H1 (cell line): ENCODE results near the gene CCNL2. TPM values are rescaled to one million over a fixed set of nuclear protein-coding genes. Genes with fewer than 3 reads are reported as not detected.
A peak's percentile ranks its signal among the peaks of the same experiment; 100 is the strongest.

Source experiments
- CTCF ChIA-PET: fragments of 300-600 bp; sonication (Branson Sonifier 250); formaldehyde crosslinking; loops from one replicate; lab custom pipeline; 2021; ENCODE audit not compliant: partially characterized antibody; lab: Charles Lee
- POLR2A ChIA-PET: fragments of 300-600 bp; sonication (Branson Sonifier 250); formaldehyde crosslinking; loops from one replicate; lab custom pipeline; 2021; ENCODE audit warnings: inconsistent platforms; ENCODE audit not compliant: partially characterized antibody; lab: Charles Lee
- DNase-seq, 2 experiments: peaks; one replicate each; pipeline versions ENCODE4 v3.0.0 to v3.0.0-alpha.2; 2010 to 2022; ENCODE audit warnings: low spot score in 2 of 2, low read depth in 1 of 2, mixed read lengths in 1 of 2
- FAIRE-seq: peaks from 2 replicates; lab custom pipeline; 2011; peaks lifted over from hg19 to GRCh38; lab: Jason Lieb, UNC
- H2AFZ ChIP-seq: 2 replicates; pipeline ENCODE4 v1.8.1; 2012; ENCODE audit warnings: low read length, inconsistent platforms
- H2AK5ac ChIP-seq: 2 replicates; pipeline ENCODE4 v1.6.1; 2013; ENCODE audit warnings: low read depth, low read length
- H2BK120ac ChIP-seq: replicated peaks from 2 replicates; pipeline ENCODE3; 2013; ENCODE audit warnings: low read depth, low read length, inconsistent platforms
- H2BK12ac ChIP-seq: 2 replicates; pipeline ENCODE4 v1.6.1; 2013; ENCODE audit warnings: low read depth, low read length
- H2BK15ac ChIP-seq: 2 replicates; pipeline ENCODE4 v1.6.1; 2013; ENCODE audit warnings: low read length
- H2BK20ac ChIP-seq: 2 replicates; pipeline ENCODE4 v1.6.1; 2013; ENCODE audit warnings: low read length
- H2BK5ac ChIP-seq: 2 replicates; pipeline ENCODE4 v1.6.1; 2013; ENCODE audit warnings: low read depth, low read length
- H3K14ac ChIP-seq: 2 replicates; pipeline ENCODE4 v1.6.1; 2013; ENCODE audit warnings: inconsistent platforms; ENCODE audit not compliant: insufficient read length
- H3K18ac ChIP-seq: 2 replicates; pipeline ENCODE4 v1.6.1; 2013; ENCODE audit warnings: low read length; ENCODE audit errors: extremely low read depth
- H3K23ac ChIP-seq: 2 replicates; pipeline ENCODE4 v1.6.1; 2013; ENCODE audit warnings: inconsistent platforms; ENCODE audit not compliant: insufficient read length
- H3K23me2 ChIP-seq: 2 replicates; pipeline ENCODE4 v1.6.1; 2013; ENCODE audit warnings: low read depth, low read length
- H3K27ac ChIP-seq: 2 replicates; pipeline ENCODE4 v1.6.1; 2011; ENCODE audit warnings: low read depth, low read length, inconsistent platforms
- H3K27me3 ChIP-seq, 4 experiments: replicated peaks in 1 of 4; 1 replicate in 1 of 4; 2 replicates in 3 of 4; pipeline versions ENCODE4 v1.6.1 to v1.8.1; 2011 to 2013; ENCODE audit warnings: low read length in 3 of 4, mild to moderate bottlenecking in 3 of 4, inconsistent platforms in 2 of 4, mixed read lengths in 2 of 4, moderate library complexity in 1 of 4; ENCODE audit not compliant: control insufficient read depth in 3 of 4, insufficient read depth in 3 of 4; ENCODE audit errors: extremely low read depth in 1 of 4
- H3K36me3 ChIP-seq, 4 experiments: 2 replicates each; pipeline versions ENCODE4 v1.6.1 to v1.8.1; 2011 to 2013; ENCODE audit warnings: mild to moderate bottlenecking in 4 of 4, low read length in 3 of 4, moderate library complexity in 2 of 4, control low read depth in 1 of 4, inconsistent platforms in 1 of 4; ENCODE audit not compliant: insufficient read depth in 4 of 4, control insufficient read depth in 2 of 4
- H3K4ac ChIP-seq: replicated peaks from 2 replicates; pipeline ENCODE3; 2013; ENCODE audit warnings: low read length, low read depth, mixed read lengths, inconsistent platforms; ENCODE audit not compliant: insufficient read length
- H3K4me1 ChIP-seq, 4 experiments: replicated peaks in 1 of 4; 1 replicate in 1 of 4; 2 replicates in 3 of 4; pipeline versions ENCODE4 v1.6.1 to v1.8.1; 2011 to 2013; ENCODE audit warnings: low read length in 3 of 4, inconsistent platforms in 2 of 4, mixed read lengths in 1 of 4; ENCODE audit not compliant: insufficient read depth in 4 of 4, control insufficient read depth in 3 of 4
- H3K4me2 ChIP-seq, 2 experiments: 2 replicates each; pipeline versions ENCODE4 v1.6.1 to v1.8.1; 2011 to 2013; ENCODE audit warnings: low read depth in 2 of 2, low read length in 2 of 2, control low read depth in 1 of 2, inconsistent platforms in 1 of 2, mild to moderate bottlenecking in 1 of 2; ENCODE audit not compliant: insufficient read depth in 1 of 2
- H3K4me3 ChIP-seq, 4 experiments: fragments of 200-600, 300-600 bp in 1 of 4; sonication (generic), shearing (Covaris generic), sonication (Bioruptor Twin) in 1 of 4; 2 replicates each; pipeline versions ENCODE4 v1.5.1 to v1.8.1; 2011 to 2016; ENCODE audit warnings: low read length in 4 of 4, low read depth in 3 of 4, control low read depth in 2 of 4, inconsistent platforms in 2 of 4, mild to moderate bottlenecking in 2 of 4, mixed read lengths in 1 of 4, moderate library complexity in 1 of 4; ENCODE audit not compliant: insufficient read depth in 2 of 4; ENCODE audit errors: extremely low read depth in 1 of 4
- H3K56ac ChIP-seq: replicated peaks from 2 replicates; pipeline ENCODE3; 2013; ENCODE audit warnings: low read depth, mild to moderate bottlenecking, mixed read lengths, low read length, inconsistent platforms; ENCODE audit not compliant: insufficient read length
- H3K79me1 ChIP-seq: 2 replicates; pipeline ENCODE4 v1.6.1; 2013; ENCODE audit warnings: low read depth, low read length, control low read depth
- H3K79me2 ChIP-seq, 2 experiments: 2 replicates each; pipeline versions ENCODE4 v1.6.1 to v1.8.1; 2012 to 2013; ENCODE audit warnings: low read length in 2 of 2, mild to moderate bottlenecking in 2 of 2, inconsistent platforms in 1 of 2; ENCODE audit not compliant: insufficient read depth in 2 of 2, control insufficient read depth in 1 of 2
- H3K9ac ChIP-seq, 4 experiments: replicated peaks in 1 of 4; 1 replicate in 1 of 4; 2 replicates in 3 of 4; pipeline versions ENCODE4 v1.6.1 to v1.8.1; 2011 to 2013; ENCODE audit warnings: low read depth in 3 of 4, low read length in 3 of 4, control low read depth in 2 of 4, mild to moderate bottlenecking in 2 of 4, moderate library complexity in 2 of 4, inconsistent platforms in 1 of 4; ENCODE audit errors: extremely low read depth in 1 of 4
- H3K9me3 ChIP-seq, 2 experiments: 2 replicates each; pipeline versions ENCODE4 v1.6.1 to v1.8.1; 2012 to 2013; ENCODE audit warnings: mild to moderate bottlenecking in 2 of 2, moderate library complexity in 2 of 2, control low read depth in 1 of 2, inconsistent platforms in 1 of 2, low read depth in 1 of 2, low read length in 1 of 2, mixed read lengths in 1 of 2; ENCODE audit not compliant: insufficient read depth in 2 of 2
- H4K20me1 ChIP-seq, 2 experiments: replicated peaks in 1 of 2; 2 replicates each; pipeline versions ENCODE3 to v1.8.1; 2011 to 2013; ENCODE audit warnings: inconsistent platforms in 2 of 2, low read length in 2 of 2, mild to moderate bottlenecking in 1 of 2; ENCODE audit not compliant: insufficient read depth in 2 of 2, control insufficient read depth in 1 of 2
- H4K5ac ChIP-seq: 2 replicates; pipeline ENCODE4 v1.6.1; 2013; ENCODE audit warnings: low read length, low read depth, mixed read lengths, inconsistent platforms; ENCODE audit not compliant: insufficient read length
- H4K8ac ChIP-seq: 2 replicates; pipeline ENCODE4 v1.8.0; 2013; ENCODE audit warnings: mild to moderate bottlenecking, moderate library complexity, low read length, inconsistent platforms; ENCODE audit not compliant: insufficient read depth; ENCODE audit errors: extremely low read depth
- H4K91ac ChIP-seq: replicated peaks from 2 replicates; pipeline ENCODE3; 2013; ENCODE audit warnings: low read length, mixed read lengths, inconsistent platforms; ENCODE audit not compliant: insufficient read length
- BRCA1 ChIP-seq: IDR thresholded peaks from 2 replicates; pipeline ENCODE4 v1.6.1; 2012; ENCODE audit warnings: low read depth, low read length, improper control_type of control experiment
- CHD2 ChIP-seq: IDR thresholded peaks from 2 replicates; pipeline ENCODE4 v1.6.1; 2012; ENCODE audit warnings: low read length, improper control_type of control experiment
- CREB1 ChIP-seq: IDR thresholded peaks from 2 replicates; pipeline ENCODE4 v1.6.1; 2012; ENCODE audit warnings: inconsistent platforms
- GABPA ChIP-seq: IDR thresholded peaks from 2 replicates; pipeline ENCODE4 v1.6.1; 2011; ENCODE audit warnings: mild to moderate bottlenecking, low read length, moderate library complexity, borderline replicate concordance; ENCODE audit not compliant: insufficient read depth
- MAFK ChIP-seq: IDR thresholded peaks from 2 replicates; pipeline ENCODE4 v1.6.1; 2012; ENCODE audit warnings: low read depth, mild to moderate bottlenecking, improper control_type of control experiment, low read length
- NRF1 ChIP-seq: IDR thresholded peaks from 2 replicates; pipeline ENCODE4 v1.6.1; 2011; ENCODE audit warnings: mild to moderate bottlenecking, low read depth, low read length, improper control_type of control experiment
- RNF2 ChIP-seq: fragments of 200-900, 300-1000 bp; sonication (generic); IDR thresholded peaks from 2 replicates; pipeline ENCODE4 v1.7.1; 2016; ENCODE audit warnings: borderline replicate concordance, low read depth, mild to moderate bottlenecking, antibody characterized with exemption, low read length; ENCODE audit not compliant: poor library complexity, severe bottlenecking; ENCODE audit errors: missing control alignments
- SIX5 ChIP-seq: IDR thresholded peaks from 2 replicates; pipeline ENCODE4 v1.6.1; 2011; ENCODE audit warnings: mild to moderate bottlenecking, low read depth, low read length
- SP4 ChIP-seq: IDR thresholded peaks from 2 replicates; pipeline ENCODE4 v1.6.1; 2012; ENCODE audit warnings: low read length, inconsistent platforms
- SUZ12 ChIP-seq: fragments of 200-600 bp; sonication (generic); IDR thresholded peaks from 2 replicates; pipeline ENCODE4 v1.6.1; 2012; ENCODE audit warnings: mild to moderate bottlenecking, inconsistent platforms, low read length, moderate library complexity, mixed read lengths
- WGBS, 2 experiments: shearing (Covaris generic) in 1 of 2; methylation state at CpG; one replicate each; pipeline versions ENCODE4 v1.1.6 to v1.1.7; 2013 to 2015; ENCODE audit warnings: low lambda C conversion rate in 2 of 2, mixed read lengths in 2 of 2, inconsistent platforms in 1 of 2, low coverage in 1 of 2, missing lambda C conversion rate in 1 of 2; ENCODE audit not compliant: insufficient replicate concordance in 2 of 2, insufficient coverage in 1 of 2, insufficient read length in 1 of 2; ENCODE audit errors: extremely low coverage in 1 of 2, missing lambda C conversion rate in 1 of 2; 5-methylcytosine and 5-hydroxymethylcytosine counted together
- polyA plus RNA-seq, 7 experiments: library from polyadenylated mRNA; depleted of rRNA in 3 of 7; stranded (reverse) in 5 of 7; unstranded in 2 of 7; fragments of >200 nt in 5 of 7; fragments of 200-250 nt in 2 of 7; gene quantifications; 1 replicate in 5 of 7; 2 replicates in 1 of 7; 4 replicates in 1 of 7; pipeline versions ENCODE4 v1.2.1 to v1.2.3, GENCODE V29; 2011 to 2013; ENCODE audit warnings: missing spikeins in 2 of 7, mixed read lengths in 2 of 7
- total RNA-seq: library from RNA; stranded (reverse); fragmentation: NEBNext Ultra II Directional; extraction: Animal tissue kit (Norgen Biotek cat#: 25700); gene quantifications from 2 replicates; pipeline ENCODE4 v1.2.1, GENCODE V29; 2021
- TF ChIP-seq, protein P1 (sequence below): IDR thresholded peaks from 2 replicates; pipeline ENCODE4 v1.6.1; 2012; ENCODE audit warnings: low read length, inconsistent platforms

Gene CCNL2
- total and polyA plus RNA-seq, 2 of the 8 experiments (the other 6 are each of a cell fraction or from before 2014, with no cell fraction given) = 79.8 to 120 TPM

DNA sequence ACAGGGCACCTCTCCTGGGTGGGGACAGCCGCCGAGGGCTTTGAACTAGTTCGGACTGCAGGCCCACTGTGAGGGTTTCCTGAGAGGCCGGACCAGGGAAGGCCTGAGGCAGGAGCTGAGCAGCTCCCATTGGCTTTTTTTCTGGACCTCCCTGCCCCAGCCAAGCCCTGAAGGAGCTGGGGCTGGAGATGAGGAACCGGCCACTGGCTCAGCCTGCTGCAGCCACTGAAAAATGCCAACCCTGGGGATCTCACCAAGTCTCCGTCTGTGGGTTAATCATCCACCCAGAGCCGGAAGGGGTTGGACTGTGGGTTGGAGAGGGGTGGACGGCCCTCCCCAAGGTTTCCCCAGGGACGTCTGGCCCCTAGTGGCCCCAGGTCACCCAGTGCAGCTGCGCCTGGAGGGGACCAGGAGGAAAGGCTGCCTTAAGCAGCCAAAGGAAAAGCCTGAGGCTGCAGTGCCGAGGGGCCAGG lies 38.8 kb upstream of the CCNL2 start:
- Histone ChIP-seq H3K14ac (no peak overlapping the region), H3K79me2 (peaks cover 0 to 8% of the 10 kb centered on the region in 2 experiments; a peak in 1 of 4 replicates), H3K9ac (no peak overlapping the region), H3K36me3 (peaks cover 0 to 7% (median 0%) of the 10 kb centered on the region in 4 experiments; a peak in 1 of 8 replicates), H4K8ac (no peak overlapping the region), H3K4me3 (no peak overlapping the region), H3K4me2 (no peak overlapping the region), H2BK12ac (no peak overlapping the region), H4K20me1 (peaks cover 4 to 7% of the 10 kb centered on the region in 2 experiments), H3K27ac (no peak overlapping the region), H4K91ac (no peak overlapping the region), H3K4me1 (peaks cover 0 to 31% (median 28%) of the 10 kb centered on the region in 4 experiments; a peak in 6 of 7 replicates), H3K9me3 (no peaks in the 10 kb centered on the region), H3K79me1 (no peaks in the 10 kb centered on the region), H2AK5ac (0 out of 2 replicates have a peak overlapping the region, but pooled peaks have one; percentile 5), H3K23ac (no peak overlapping the region), H3K23me2 (peaks cover 18% of the 10 kb centered on the region; the same call in 1 of the 2 replicates), H4K5ac (no peak overlapping the region), H3K4ac (no peak overlapping the region), H2AFZ (no peak overlapping the region), H2BK120ac (no peak overlapping the region), H3K56ac (no peak overlapping the region), H3K18ac (no peak overlapping the region), H2BK20ac (no peak overlapping the region), H2BK15ac (no peak overlapping the region), H3K27me3 (peaks cover 0 to 3% (median 0%) of the 10 kb centered on the region in 4 experiments; a peak in 2 of 7 replicates), H2BK5ac (no peak overlapping the region)
- CTCF ChIA-PET = interaction anchor here (0.6 to 4.3 kb wide), 11 partner anchors 8 to 609 kb away, joined by 3 to 36 read pairs (median 5); partner anchors contain the start of genes ATAD3C and CCNL2
- no peak for FAIRE-seq
- no peak for DNase-seq
- POLR2A ChIA-PET = interaction anchor here (0.6 to 22.9 kb wide), 10 partner anchors 9 to 92 kb away, joined by 3 to 515 read pairs (median 4); partner anchors contain the start of genes ANKRD65, CCNL2, DVL1 and MRPL20
- 80% methylated on average over 11 of the region's 11 CpGs; no CpG with 5 or more reads in 1 of the 2 experiments for WGBS, 2 experiments
- TF ChIP-seq RNF2 = no peak
- no peak for TF ChIP-seq SUZ12
- TF ChIP-seq CHD2 = no peak
- TF ChIP-seq GABPA = no peak
- TF ChIP-seq, protein P1, sequence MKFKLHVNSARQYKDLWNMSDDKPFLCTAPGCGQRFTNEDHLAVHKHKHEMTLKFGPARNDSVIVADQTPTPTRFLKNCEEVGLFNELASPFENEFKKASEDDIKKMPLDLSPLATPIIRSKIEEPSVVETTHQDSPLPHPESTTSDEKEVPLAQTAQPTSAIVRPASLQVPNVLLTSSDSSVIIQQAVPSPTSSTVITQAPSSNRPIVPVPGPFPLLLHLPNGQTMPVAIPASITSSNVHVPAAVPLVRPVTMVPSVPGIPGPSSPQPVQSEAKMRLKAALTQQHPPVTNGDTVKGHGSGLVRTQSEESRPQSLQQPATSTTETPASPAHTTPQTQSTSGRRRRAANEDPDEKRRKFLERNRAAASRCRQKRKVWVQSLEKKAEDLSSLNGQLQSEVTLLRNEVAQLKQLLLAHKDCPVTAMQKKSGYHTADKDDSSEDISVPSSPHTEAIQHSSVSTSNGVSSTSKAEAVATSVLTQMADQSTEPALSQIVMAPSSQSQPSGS = no peak
- no peak for TF ChIP-seq CREB1
- no peak for TF ChIP-seq SP4
- no peak for TF ChIP-seq NRF1
- TF ChIP-seq MAFK = no peak
- no peak for TF ChIP-seq SIX5
- TF ChIP-seq BRCA1 = no peak
